Activated CD4-positive, CD25-positive, alpha-beta regulatory T cell treated with anti-CD3 and anti-CD28 coated beads, Interleukin-2, amount 50 U/mL, for 16 hours (primary cell): ENCODE results near the gene TMPRSS4.

Source experiments
- DNase-seq: peaks from one replicate; pipeline ENCODE4 v3.0.0-alpha.2; 2020; ENCODE audit warnings: low read depth, low spot score

Gene TMPRSS4

GRCh38 chr11:118152552-118153471, 75.9 kb downstream of the TMPRSS4 start, which contains the start of gene SCN4B:
Gene SCN4B, minus strand, starts transcription at chr11:118152823. Its CDS starts 150 bp downstream, at chr11:118152673.
- DNase-seq: no peak

- DNase-seq: no peak
Measured at GRCh38 chr11:118153516-118153915, 76.6 kb downstream of the TMPRSS4 start.

GRCh38 chr11:118153976-118154375, 77.1 kb downstream of the TMPRSS4 start:
- no peak for DNase-seq

GRCh38 chr11:118154641-118155040, 77.8 kb downstream of the TMPRSS4 start:
- DNase-seq: no peak

GRCh38 chr11:118155776-118156530, 79.1 kb downstream of the TMPRSS4 start:
- no peak for DNase-seq

GRCh38 chr11:118156531-118157185, 79.8 kb downstream of the TMPRSS4 start:
- no peak for DNase-seq

GRCh38 chr11:118157186-118157895, 80.5 kb downstream of the TMPRSS4 start:
- no peak for DNase-seq

- no peak for DNase-seq
Measured at GRCh38 chr11:118161786-118162185, 84.9 kb downstream of the TMPRSS4 start.

- no peak for DNase-seq
Measured at GRCh38 chr11:118162846-118163245, 86.0 kb downstream of the TMPRSS4 start.

- no peak for DNase-seq
Measured at GRCh38 chr11:118163494-118163893, 86.6 kb downstream of the TMPRSS4 start.

GRCh38 chr11:118164885-118165284, 88.0 kb downstream of the TMPRSS4 start:
- no peak for DNase-seq

GRCh38 chr11:118166641-118167040, 89.8 kb downstream of the TMPRSS4 start:
- DNase-seq: no peak

- no peak for DNase-seq
Measured at GRCh38 chr11:118167253-118167652, 90.4 kb downstream of the TMPRSS4 start.

GRCh38 chr11:118167906-118168305, 91.0 kb downstream of the TMPRSS4 start:
- no peak for DNase-seq

- no peak for DNase-seq
Measured at GRCh38 chr11:118168316-118168715, 91.4 kb downstream of the TMPRSS4 start.

- DNase-seq: no peak
Measured at GRCh38 chr11:118168751-118169150, 91.9 kb downstream of the TMPRSS4 start.

- DNase-seq: no peak
Measured at GRCh38 chr11:118169300-118170140, 92.6 kb downstream of the TMPRSS4 start.

- no peak for DNase-seq
Measured at GRCh38 chr11:118170231-118170630, 93.4 kb downstream of the TMPRSS4 start.

- no peak for DNase-seq
Measured at GRCh38 chr11:118170882-118171268, 94.0 kb downstream of the TMPRSS4 start.
